HG02840 (cell line): Measurements from ENCODE around the gene FXR1.
"Not testable (repeated sequence)": the region's sequence is repeated elsewhere in the genome, so short reads cannot be mapped to it uniquely, and the experiment has no call there.

Experiments
- ATAC-seq: cut with Tn5 transposase; IDR thresholded peaks from one replicate; pipeline ENCODE4 v1.9.1; 2021; ENCODE audit warnings: mild to moderate bottlenecking, moderate library complexity, moderate number of reproducible peaks; ENCODE audit not compliant: unreplicated experiment, low FRiP score

The FXR1 gene

GRCh38 chr3:180930526-180930925 is 18.1 kb downstream of the FXR1 start:
- ATAC-seq = no peak

- no peak for ATAC-seq
These were observed 20.3 kb downstream of the FXR1 start for GRCh38 chr3:180932819-180933218.

- ATAC-seq = no peak
These were observed 22.2 kb downstream of the FXR1 start for GRCh38 chr3:180934638-180935037.

GRCh38 chr3:180940826-180941225 is 28.4 kb downstream of the FXR1 start:
- ATAC-seq = no peak

DNA sequence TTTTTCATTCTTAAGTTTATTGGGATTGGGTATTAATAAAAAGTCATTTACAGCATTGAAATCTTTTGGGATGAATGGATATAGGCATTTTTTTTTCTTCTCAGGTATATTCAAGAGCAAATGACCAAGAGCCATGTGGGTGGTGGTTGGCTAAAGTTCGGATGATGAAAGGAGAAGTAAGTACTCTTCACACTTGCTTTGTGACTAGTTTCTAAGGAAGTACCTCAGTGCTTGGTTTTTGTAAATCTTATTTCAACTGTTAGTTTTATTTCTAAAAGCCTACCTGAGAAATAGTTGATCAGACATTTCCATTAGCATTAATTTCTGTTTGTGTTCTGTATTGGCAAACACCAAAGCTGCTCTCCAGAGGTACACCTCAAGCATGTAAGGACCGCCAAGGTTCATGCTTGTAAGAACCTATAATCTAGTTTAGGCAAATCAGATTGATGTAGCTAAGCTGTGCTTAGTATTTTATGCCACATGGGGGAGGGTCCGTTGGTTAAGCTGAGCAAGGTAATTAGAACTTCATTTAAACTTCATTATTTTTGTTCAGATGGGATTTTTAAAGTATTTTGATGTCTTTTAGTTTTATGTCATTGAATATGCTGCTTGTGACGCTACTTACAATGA is 35.4 kb downstream of the FXR1 start:
- peak; percentile 73 for ATAC-seq

DNA sequence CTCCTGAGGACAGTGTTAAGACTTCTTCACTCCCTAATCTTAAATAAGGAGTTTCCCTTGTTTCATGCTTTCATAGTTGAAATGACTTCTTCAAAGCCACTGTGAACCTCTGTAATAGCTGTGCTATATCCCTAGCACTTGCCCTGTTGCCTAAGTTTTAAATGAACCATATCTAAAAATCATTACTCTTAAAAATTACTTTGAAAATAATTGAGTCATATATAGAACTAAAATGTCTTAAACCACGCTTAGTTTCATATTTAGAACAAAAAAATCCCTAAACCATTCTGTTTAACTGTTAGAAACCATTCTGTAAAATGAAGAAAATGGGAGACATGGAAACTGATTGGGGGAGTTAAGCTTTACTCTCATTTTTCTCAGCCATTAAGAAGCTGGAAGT is 47.2 kb downstream of the FXR1 start:
- no peak for ATAC-seq

DNA sequence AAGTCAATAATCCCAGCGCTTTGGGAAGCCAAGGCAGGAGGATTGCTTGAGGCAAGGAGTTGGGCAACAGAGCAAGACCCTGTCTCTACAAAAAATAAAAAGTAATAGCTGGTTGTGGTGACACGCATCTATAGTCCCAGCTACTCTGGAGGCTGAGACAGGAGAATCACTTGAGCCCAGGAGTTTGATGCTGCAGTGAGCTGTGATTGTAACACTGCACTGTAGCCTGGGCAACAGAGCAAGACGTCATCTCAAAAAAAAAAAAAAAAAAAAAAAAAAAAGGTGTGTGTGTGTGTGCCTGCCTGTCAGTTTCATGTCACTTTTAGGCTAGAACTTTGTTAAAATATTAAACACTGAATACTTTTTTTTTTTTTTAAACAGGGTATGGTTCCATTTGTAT is 48.6 kb downstream of the FXR1 start:
- ATAC-seq = no peak

DNA sequence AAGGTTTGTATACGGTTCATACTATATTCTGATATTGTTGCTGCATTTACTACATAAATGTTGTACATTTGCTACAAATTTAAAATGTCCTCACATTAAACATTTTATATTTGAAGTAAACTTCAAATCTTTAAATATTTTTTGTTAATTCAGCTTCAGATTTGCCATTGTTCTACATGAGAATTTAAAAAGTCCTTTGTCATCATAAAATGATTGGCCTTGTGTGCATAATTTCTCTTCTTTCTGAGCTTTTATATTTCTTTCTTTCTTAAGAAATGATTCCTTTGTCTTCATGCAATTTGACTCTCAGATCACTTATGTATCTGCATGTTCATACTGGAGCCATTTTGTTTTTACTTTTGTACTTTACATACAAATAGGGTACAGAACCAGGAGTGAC is 49.1 kb downstream of the FXR1 start:
- ATAC-seq = no peak

DNA sequence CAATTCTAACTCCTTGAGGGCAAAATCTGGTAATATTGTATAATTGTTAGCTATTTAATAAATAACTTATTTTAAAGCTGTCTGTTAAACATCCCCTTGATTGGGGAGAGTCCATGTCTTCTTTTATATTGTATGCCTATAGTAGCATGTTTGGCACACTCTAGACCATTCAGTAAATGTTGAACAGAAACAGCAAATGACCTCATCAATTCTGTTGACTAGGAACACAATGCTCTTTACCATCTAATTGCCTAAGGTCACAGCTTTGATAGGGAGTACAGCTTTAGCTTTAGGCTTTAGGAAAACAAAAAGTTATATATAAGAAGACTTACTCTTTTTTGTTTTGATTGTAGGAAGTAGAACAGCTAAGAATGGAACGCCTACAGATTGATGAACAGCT is 50.1 kb downstream of the FXR1 start:
- ATAC-seq = no peak

DNA sequence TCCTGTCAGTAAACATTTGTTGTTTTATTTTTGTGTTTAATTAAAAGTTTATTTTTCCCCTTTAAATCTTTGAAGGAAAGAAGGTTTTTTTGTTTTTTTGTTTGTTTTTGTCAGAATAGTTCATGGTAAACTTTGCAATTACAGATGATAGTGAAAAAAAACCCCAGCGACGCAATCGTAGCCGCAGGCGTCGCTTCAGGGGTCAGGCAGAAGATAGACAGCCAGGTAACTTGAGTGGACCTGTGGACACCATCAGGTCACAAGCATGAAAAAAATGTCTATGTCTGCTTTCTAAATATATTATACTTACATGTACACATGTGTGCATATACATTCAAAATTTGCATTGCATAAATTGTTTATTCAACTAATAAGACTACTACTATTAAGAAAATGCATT is 58.5 kb downstream of the FXR1 start:
- no peak for ATAC-seq

DNA sequence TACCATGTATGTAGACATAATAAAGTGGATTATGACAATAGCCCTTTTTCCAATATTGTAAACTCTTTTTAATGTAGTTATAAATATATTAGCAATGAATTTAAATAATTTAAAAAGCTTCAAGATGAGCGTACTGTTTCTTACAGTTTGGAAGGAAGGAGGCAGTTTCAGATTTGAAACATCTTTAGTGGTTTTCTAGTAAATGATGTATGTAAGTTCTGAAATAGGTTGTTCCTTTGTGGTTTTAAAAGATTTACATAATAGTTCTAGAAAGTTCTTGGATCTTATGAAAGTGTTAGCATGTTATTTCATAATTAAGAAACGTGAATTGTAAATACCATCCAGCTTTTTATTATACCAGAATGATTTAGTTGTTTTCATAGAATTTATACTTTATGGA is 61.1 kb downstream of the FXR1 start:
- ATAC-seq = no peak

DNA sequence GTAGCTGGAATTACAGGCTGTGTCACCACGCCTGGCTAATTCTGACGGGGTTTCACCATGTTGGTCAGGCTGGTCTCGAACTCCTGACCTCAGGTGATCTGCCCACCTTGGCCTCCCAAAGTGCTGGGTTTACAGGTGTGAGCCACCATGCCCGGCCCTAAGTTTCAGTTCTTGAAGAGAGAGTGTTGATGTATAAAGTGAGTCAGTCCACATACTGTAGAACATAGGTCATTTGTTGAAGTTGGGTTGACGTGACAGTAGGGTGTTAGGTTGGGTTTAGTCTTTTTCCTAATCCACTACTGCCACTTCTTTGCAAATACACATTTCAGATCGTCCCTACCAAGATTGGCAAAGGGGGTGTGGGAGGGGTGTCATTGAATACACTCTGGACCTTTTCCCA is 61.8 kb downstream of the FXR1 start:
- no peak for ATAC-seq

- ATAC-seq = no peak
These were observed 65.0 kb downstream of the FXR1 start for GRCh38 chr3:180977498-180977897.

DNA sequence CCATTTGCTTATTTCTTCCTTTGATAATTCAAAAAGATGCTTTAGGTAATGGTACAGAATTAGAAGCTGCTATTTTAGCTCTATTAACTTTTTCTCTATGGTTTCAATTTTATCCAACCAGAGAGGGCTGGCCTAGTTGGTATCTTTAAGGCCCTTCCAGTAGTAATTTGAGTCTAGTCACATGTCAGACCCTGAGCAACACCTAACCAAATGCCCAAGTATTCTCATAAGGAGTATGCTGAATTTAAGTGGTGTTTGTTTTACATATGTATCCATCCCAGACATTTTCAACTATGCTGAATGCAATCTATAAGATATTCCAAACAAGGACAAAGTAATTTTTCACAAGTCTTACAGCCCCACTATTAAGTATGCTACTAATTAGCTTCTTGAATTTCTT is 67.5 kb downstream of the FXR1 start:
- ATAC-seq = no peak

GRCh38 chr3:180980611-180981010 is 68.1 kb downstream of the FXR1 start:
- ATAC-seq = no peak

DNA sequence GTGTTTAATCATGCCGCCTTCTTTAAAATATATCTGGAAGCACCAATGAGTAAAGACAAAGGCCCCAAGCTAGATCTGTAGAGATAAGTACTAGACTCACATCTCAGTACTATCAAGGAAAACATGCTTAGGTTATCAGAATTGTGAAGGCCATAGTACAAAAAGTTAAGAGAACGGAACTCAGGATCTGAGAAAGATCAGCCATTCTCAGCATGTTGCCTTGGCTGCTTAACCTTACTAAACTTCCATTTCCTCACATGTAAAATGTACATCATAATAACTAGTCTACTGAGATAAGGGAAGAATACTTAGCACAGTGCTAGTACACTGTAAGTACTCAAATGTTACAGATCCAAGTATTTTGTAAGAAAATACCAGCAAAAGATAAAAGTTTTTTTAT is 69.4 kb downstream of the FXR1 start:
- no peak for ATAC-seq

DNA sequence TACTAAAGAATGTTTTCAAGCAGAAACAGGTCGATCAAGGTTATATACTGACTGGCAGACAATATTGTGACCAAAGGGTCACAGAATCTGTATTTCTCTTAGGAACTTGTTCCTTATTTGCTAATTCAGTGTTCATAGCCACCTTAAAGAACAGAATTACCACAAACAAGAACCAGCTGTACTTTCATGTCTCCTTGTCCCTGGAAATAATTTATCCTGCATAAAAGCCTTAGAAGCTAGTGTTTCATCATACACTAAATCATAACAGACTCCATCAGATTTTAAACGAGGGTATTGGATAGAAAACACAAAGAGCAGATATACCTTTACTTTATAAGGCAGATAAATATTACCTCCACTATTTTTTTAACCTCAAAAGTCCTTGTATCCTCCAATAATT is 70.7 kb downstream of the FXR1 start:
- no peak for ATAC-seq

DNA sequence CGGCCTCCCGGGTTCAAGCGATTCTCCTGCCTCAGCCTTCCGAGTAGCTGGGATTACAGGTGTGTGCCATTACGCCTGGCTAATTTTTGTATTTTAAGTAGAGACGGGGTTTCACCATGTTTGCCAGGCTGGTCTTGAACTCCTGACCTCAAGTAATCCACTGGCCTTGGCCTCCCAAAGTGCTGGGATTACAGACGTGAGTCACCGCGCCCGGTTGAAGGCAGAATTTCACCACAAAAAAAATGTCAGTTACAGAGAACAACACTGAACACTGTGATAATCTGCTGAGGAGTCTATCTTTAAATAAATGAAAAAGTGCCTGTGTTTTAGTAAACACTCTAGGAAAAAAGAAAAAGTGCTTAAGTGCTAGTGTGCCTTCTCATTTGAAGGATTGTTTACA is 73.9 kb downstream of the FXR1 start:
- ATAC-seq = not testable (repeated sequence)

DNA sequence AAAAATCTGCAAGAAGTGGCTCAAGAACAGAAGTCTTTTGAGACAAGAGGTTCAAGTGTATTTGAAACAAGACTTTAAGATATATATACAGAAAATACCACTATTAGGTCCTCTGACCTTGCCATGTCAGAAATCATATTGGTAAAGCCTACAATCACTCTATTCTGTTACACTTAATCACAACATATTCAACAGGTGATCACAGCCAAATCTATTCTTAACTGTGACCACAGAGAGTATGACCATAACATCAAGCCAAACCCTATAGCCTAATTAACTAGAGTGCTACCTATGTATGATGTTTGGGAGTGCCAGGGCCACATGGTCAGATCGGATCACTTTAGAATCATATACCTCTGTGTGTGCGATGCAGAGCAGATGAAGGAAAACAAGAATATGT is 74.9 kb downstream of the FXR1 start:
- no peak for ATAC-seq

DNA sequence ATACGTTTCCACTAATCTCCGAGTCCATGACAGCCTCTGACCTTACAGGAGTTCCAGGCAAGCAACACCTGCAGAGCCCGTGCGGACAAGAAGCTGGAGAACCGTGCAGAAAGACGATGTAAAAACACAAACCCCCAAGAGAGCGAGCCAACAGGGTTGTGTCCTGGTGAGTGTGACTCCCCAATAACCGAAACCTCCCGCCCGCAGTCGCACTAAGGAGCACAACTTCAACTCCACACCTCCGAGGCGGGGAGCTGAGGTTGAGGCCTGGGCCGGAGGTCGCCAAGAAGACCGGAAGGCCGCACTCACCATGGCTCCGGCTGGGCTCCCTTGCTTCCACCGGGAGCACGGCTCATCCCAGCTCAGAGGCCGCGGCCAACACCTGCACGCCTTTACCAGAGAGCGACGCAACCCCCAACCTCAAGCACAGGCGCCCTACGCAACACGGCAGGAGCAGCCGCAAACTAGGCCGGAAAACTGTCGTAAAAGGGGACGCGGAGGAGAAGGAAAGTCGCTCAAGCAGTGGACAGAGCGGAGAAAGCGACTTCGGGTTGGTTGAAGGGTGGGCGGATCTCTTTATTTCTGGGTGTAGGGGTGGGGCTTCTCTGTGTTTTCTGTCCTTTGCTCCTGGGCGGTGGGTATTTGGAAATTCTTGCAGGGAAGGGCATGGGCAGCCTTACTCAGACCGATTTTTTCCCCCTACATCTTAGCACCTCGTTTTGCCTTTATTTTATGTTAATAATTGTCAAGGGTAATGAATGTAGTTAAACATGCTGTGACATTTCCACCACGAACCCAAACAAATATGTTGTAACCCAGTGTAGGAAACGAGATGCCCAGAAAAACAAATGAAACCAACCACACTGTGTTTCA is 77.1 kb downstream of the FXR1 start, which contains the start of gene DNAJC19:
Gene DNAJC19, minus strand, starts transcription at position 446 of the 873 bp plus-strand sequence. Its CDS starts 134 bp downstream, at position 312.
- peak; percentile 99 for ATAC-seq

DNA sequence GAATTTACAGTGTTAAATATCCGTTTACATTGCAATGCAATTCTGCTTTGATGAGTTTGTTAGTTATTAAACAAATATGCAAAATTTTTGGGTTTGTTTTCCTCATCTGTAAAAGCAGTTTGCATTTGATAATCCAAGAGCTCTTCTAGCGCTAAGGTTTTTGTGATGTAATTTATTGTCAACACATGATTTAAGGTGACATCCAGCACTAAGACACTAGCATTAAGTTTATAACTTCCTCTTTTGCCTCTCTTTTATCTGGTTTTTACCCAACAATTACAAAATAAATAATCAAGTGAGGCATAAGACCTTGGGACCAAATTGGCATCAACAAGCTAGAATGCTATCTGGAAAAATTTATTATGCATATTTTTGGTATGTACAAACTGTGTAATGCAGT is 78.0 kb downstream of the FXR1 start:
- no peak for ATAC-seq

DNA sequence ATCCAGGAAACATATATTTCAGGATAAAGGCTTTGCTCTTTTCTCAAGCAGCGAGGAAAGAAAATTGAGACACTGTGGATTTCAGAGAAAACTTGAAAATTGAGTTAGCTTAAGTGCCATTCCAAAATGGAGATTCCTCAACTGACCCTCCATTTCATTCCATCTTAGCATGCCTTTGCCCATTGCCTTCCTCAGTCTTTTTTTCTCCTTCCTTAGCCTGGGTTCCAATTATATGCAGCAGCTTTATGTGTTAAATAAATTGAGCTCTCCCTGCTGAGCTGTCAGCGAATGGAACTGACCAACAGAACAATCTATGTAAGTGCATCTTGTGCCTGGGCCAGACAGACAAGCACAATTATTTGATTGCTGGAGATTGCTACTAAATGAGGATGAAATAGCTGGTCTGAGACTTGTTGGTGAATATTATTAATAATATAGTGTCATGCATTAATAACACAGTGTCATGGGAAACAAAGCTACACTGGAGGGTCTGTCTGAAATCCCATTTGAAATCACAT is 84.0 kb downstream of the FXR1 start:
- ATAC-seq = no peak
